GM18873 (cell line): ENCODE data around the gene CD96.
"Not testable (repeated sequence)": the region's sequence is repeated elsewhere in the genome, so short reads cannot be mapped to it uniquely, and the experiment has no call there.

Experiments used
- ATAC-seq: cut with Tn5 transposase; IDR thresholded peaks from one replicate; pipeline ENCODE4 v1.9.1; 2021; ENCODE audit warnings: mild to moderate bottlenecking, moderate library complexity, moderate number of reproducible peaks; ENCODE audit not compliant: unreplicated experiment, low FRiP score

Gene CD96

GRCh38 chr3:111617406-111617805, 75.4 kb downstream of the CD96 start:
- ATAC-seq: no peak

- no peak for ATAC-seq
Observed at GRCh38 chr3:111617912-111618601, 76.1 kb downstream of the CD96 start.

- ATAC-seq: no peak
Observed at GRCh38 chr3:111618945-111619344, 76.9 kb downstream of the CD96 start.

DNA sequence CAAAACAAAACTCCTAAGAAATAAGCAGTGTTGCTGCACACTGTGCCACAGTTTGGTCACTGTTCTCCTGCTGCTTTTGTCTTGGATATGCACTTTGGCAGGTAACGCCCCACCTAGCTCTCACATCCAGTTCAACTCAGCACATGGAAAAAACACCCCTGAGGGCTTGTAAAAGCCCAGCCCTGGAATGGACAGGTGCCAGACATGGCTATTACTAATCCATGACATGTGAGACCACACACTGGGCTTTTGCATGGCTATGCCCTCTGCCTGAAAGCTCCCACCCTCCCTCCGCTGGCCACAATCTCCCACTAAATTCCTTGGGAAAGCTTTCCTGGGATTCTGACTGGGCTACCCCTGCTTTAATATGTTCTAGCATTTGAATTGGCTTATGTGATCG, 77.8 kb downstream of the CD96 start:
- no peak for ATAC-seq

DNA sequence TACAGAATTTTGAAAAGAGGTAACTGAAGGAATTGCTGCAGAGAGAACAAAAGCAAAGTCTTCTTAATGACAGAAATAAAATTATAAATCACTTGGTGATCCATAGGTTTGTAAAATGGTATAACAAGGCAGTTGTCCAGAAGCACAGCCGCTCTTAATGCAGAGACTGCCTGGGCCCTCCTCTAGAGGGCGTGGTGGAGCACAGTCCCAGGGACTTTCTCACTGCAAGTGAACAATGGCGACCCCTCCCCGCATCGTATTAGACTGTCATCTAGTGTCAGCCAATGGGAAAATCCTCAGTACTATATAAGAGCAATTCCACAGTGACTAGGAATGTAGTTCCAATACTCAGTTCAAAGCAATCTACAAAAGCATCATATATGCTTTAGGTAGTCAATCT, 79.5 kb downstream of the CD96 start:
- ATAC-seq: no peak

GRCh38 chr3:111627092-111627491, 85.1 kb downstream of the CD96 start:
- ATAC-seq: no peak

DNA sequence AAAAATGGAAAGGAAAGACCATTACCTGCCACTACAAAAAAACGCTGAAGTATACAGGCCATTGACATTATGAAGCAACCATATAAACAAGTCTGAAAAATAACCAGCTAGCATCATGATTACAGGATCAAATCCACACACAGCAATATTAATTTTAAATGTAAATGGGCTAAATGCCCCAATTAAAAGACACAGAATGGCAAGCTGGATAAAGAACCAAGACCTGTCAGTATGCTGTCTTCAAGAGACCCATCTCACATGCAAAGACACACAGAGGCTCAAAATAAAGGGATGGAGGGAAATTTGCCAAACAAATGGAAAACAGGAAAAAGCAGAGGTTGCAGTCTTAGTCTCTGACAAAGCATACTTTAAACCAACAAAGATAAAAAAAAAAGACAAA, 87.0 kb downstream of the CD96 start:
- not testable (repeated sequence) for ATAC-seq

DNA sequence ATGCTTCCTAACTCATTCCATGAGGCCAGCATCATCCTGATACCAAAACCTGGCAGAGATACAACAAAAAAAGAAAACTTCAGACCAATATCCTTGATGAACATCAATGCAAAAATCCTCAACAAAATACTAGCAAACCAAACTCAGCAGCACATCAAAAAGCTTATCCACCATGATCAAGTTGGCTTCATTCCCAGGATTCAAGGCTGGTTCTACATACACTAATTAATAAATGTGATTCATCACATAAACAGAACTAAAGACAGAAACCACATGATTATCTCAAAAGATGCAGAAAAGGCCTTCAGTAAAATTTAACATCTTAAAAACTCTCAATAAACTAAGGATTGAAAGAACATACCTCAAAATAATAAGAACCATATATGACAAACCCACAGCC, 88.6 kb downstream of the CD96 start:
- ATAC-seq: not testable (repeated sequence)

DNA sequence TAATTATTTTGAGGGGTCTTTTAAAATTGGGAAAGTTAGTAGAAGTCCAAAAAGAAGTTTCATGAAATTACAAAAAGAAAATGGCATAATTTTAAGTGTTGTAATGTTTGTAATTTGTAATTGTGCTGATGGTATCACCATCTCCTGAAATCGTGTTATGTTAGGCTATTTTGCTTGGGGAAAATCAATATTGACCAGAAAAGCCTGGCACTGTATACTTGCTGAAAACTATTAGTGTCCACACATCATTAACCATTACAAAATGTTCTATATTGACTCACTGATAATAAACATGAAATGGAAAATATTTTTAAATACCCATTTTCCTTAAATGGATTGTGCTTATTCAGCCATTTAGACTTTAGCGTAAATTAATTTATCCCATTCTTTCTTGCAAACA, 93.4 kb downstream of the CD96 start:
- no peak for ATAC-seq

DNA sequence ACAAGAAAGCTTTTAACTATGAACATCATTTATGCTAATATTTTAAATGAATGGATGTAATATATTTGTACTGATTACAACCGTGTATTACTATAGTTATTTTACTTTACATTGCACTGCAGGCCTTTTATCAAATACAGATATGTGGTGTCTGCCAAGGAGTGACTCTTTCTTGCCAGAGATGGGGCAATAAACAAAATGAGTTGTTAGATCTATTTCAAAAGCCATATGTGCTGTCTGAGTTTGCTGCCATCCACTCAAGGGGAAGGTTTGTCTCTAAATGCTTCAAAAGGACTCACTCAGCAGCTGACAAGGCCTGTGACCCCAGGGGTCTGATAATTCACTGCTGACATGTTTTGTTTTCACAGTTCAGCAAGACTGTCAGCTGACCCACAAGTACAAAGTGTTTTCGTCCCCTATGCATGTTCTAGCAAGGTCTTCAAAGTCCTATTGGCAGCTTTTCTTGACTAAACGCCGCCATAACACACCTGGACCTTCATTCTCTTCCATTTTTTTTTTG, 94.4 kb downstream of the CD96 start:
- ATAC-seq: no peak

GRCh38 chr3:111639316-111639715, 97.3 kb downstream of the CD96 start:
- ATAC-seq: no peak

- ATAC-seq: no peak
Observed at GRCh38 chr3:111648991-111649579, 107.1 kb downstream of the CD96 start.

- ATAC-seq: no peak
Observed at GRCh38 chr3:111650378-111651275, 108.6 kb downstream of the CD96 start.

- no peak for ATAC-seq
Observed at GRCh38 chr3:111652492-111653180, 110.6 kb downstream of the CD96 start.

GRCh38 chr3:111653766-111654165, 111.8 kb downstream of the CD96 start:
- ATAC-seq: no peak

DNA sequence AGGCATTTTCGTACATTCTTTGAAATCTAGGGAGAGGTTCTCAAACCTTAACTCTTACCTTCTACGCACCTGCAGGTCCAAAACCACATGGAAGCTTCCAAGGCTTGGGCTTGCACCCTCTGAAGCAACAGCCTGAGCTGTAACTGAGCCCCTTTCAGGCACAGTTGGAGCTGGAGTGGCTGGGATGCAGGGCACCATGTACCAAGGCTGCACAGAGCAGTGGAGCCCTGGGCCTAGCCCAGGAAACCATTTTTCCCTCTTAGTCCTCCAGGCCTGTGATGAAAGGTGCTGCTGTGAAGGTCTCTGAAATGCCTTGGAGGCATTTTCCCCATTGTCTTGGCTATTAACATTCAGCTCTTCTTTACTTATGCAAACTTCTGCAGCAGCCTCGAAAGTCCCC, 120.0 kb downstream of the CD96 start:
- ATAC-seq: no peak

DNA sequence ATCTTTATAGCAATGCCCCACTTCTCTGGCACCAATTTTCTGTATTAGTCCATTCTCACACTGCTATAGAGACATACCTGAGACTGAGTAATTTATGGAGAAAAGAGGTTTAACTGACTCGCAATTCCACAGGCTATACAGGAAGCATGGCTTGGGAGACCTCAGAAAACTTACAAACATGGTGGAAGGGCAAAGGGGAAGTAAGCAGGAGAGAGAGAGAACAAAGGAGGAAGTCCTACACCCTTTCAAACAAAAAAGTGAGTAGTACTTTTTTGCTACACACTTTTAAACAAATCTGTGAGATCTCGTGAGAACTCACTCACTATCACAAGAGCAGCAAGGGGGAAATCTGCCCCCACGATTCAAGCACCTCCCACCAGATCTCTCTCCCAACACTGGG, 120.9 kb downstream of the CD96 start:
- ATAC-seq: no peak

DNA sequence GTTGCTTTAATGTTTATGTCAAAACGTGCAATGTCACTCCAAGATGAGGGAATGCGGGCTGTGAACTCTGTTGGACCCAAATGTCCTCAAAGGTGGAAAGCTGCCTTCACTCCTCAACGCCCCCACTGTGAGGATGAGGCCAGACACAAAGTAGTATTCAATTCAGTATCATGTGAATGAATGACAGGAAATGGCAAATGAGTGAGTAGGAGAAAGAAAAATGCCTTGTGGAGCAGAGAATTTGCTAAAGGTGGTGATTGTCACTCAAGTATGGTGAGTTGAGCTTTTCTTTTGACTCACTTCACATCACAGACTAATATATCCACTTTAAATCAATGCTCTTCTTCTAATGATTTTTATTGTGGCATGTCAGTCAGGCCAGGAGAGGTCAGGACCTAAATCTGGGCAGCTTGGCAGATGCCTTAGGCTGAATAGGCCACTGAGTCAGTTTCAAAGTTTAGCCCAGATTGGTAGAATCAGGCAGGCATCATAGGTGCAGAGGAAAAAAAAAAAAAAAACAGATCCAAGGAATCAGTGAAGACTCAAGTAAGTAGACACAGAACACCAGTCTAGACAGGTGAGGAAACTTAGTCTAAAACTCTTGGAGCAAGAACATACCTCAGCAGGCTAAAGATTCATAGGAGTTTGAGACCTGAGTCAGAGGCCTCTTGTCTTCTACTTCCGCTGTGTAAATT, 124.2 kb downstream of the CD96 start:
- ATAC-seq: no peak

DNA sequence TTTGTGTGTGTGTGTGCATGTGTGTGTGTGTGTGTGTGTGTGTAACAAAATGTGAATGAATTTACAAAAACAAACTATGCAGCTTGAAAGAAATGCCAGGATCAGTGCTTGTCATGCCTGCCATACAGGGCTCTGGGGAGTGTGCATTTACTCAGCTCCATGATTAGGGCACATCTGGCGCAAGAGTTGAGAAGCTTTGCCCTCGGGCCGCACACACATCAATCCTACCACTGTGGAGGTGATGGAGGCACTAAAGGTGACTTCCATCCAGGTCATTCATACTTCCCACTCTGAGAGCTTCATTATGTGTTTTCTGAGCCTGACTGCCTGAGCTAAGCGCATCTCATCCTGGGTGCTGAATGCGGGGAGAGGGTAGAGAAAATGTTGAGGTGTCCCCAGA, 125.2 kb downstream of the CD96 start:
- ATAC-seq: no peak

DNA sequence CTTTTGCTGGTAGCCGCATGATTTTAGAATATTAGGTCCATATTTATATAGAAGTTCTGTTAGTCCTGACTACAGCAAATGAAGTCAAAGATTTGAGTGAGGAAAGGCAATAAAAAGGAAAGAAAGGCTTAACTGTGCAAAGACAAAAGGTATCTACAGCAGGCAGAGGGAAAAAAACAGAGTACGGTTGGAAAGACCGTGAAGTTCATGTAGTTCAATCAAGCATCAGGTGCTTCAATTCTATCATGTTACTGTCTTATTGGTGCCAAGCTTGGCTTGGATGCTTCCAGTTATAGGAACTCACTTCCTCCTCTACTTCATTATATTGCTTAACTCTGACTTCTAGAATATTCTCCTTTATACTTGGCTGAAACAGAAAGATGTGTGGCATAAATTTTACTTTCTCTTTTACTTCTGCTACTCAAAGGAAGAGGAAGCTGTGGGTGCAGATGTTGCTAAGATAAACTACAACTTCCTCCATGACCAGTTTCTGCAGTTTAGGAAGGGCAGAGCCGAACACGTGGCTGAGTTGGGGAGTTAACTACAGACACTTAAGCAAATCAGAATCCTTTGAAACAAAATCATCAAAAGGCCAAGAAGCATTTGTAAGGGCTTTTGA, 125.7 kb downstream of the CD96 start:
- ATAC-seq: peak; percentile 98
